ENCODE data around the gene LDLRAD4.
"Not testable (repeated sequence)": the region's sequence is repeated elsewhere in the genome, so short reads cannot be mapped to it uniquely, and the experiment has no call there.

Gene LDLRAD4

GRCh38 chr18:13453714-13454113, 235.2 kb downstream of the LDLRAD4 start:
- DNase-seq = no peak

GRCh38 chr18:13454363-13455150, 236.0 kb downstream of the LDLRAD4 start:
- DNase-seq = no peak

- DNase-seq = no peak
These were observed 236.9 kb downstream of the LDLRAD4 start for GRCh38 chr18:13455471-13455870.

GRCh38 chr18:13455960-13456481, 237.5 kb downstream of the LDLRAD4 start:
- DNase-seq = peak in 1 of 2 donors; percentile 13

GRCh38 chr18:13456736-13457271, 238.2 kb downstream of the LDLRAD4 start:
- DNase-seq = no peak

GRCh38 chr18:13457327-13457726, 238.8 kb downstream of the LDLRAD4 start:
- no peak for DNase-seq

- DNase-seq = no peak
These were observed 242.4 kb downstream of the LDLRAD4 start for GRCh38 chr18:13460946-13461345.

GRCh38 chr18:13461469-13461868, 242.9 kb downstream of the LDLRAD4 start:
- no peak for DNase-seq

GRCh38 chr18:13461936-13462335, 243.4 kb downstream of the LDLRAD4 start:
- DNase-seq = no peak

- no peak for DNase-seq
These were observed 244.1 kb downstream of the LDLRAD4 start for GRCh38 chr18:13462686-13463085.

GRCh38 chr18:13463526-13464210, 245.1 kb downstream of the LDLRAD4 start:
- no peak for DNase-seq

- peak; percentile 74 to 81 for DNase-seq
These were observed 246.0 kb downstream of the LDLRAD4 start for GRCh38 chr18:13464432-13465123.

- DNase-seq = no peak
These were observed 246.5 kb downstream of the LDLRAD4 start for GRCh38 chr18:13465124-13465446.

GRCh38 chr18:13465476-13465875, 246.9 kb downstream of the LDLRAD4 start:
- no peak for DNase-seq

GRCh38 chr18:13470516-13471197, 252.1 kb downstream of the LDLRAD4 start:
- no peak for DNase-seq

- no peak for DNase-seq
These were observed 252.8 kb downstream of the LDLRAD4 start for GRCh38 chr18:13471198-13471845.

- DNase-seq = no peak
These were observed 253.5 kb downstream of the LDLRAD4 start for GRCh38 chr18:13471971-13472628.

GRCh38 chr18:13473751-13474150, 255.2 kb downstream of the LDLRAD4 start:
- no peak for DNase-seq

- no peak for DNase-seq
These were observed 255.8 kb downstream of the LDLRAD4 start for GRCh38 chr18:13474336-13474735.

GRCh38 chr18:13474907-13475545, 256.5 kb downstream of the LDLRAD4 start:
- no peak for DNase-seq

- not testable (repeated sequence) for DNase-seq
These were observed 257.8 kb downstream of the LDLRAD4 start for GRCh38 chr18:13476312-13476711.

Measured in CD4-positive, alpha-beta T cell treated with Interleukin-1 beta for 1 hour (primary cell).